Measurements from ENCODE around the gene PAH. TPM values are rescaled to one million over a fixed set of nuclear protein-coding genes. Genes with fewer than 3 reads are reported as not detected.

Gene PAH
- total and polyA plus RNA-seq, 2 of the 4 experiments (the other 2 are of a cell fraction) = not detected

DNA sequence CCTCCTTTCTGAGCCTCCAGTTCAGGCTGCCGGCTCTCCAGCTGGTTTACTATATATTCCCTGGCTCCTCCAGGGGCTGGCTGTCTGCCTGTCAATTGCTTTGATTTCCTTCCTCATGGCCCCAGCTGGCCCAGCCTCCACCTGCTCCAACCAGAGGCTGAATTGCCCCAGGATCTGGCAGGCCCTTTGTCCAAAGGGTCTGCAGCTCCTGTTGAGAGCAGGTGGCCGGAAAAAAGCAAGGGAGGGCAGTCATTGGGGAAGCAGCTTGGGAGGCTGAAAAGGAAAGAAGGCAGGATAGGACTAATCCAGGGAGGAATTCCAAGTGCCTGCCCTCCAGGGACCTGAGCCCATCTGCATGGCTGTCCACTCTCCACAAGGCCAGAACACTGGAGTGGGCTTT is 25.3 kb downstream of the PAH start:
- H3K9me1 ChIP-seq (ENCODE audit: insufficient read depth, low read length) = no peaks in the 10 kb centered on the region
- H2AFZ ChIP-seq (replicated peaks; ENCODE audit: low read length, poor library complexity) = no peak overlapping the region
- H2AK5ac ChIP-seq (ENCODE audit: low read depth, low read length) = no peak overlapping the region
- H3K79me1 ChIP-seq (ENCODE audit: low read depth in 1 of 2, low read length in 2 of 2) = no peaks in the 10 kb centered on the region
- dilution Hi-C loops (cut with HindIII; ENCODE audit: low sequenced_read_pairs, unreplicated experiment) = no loop called here
- intact Hi-C loops (cut with micrococcal nuclease) = no loop called here
- ChIA-PET POLR2A (ENCODE audit: unreplicated experiment) (no interaction called here), CTCF (no interaction called here)
- no peak overlapping the region for H2AK9ac ChIP-seq (replicated peaks; ENCODE audit: low read depth, low read length, poor library complexity)
- peaks cover 13% of the 10 kb centered on the region for H3K9me3 ChIP-seq (ENCODE audit: control insufficient read depth, insufficient read depth, low read length)
- H3K56ac ChIP-seq (ENCODE audit: extremely low read depth, insufficient read depth, low read length) = no peak overlapping the region
- H4K20me1 ChIP-seq (ENCODE audit: insufficient read depth, low read length) = no peaks in the 10 kb centered on the region
- in situ Hi-C loops (cut with MboI; ENCODE audit: low sequenced_read_pairs) = no loop called here
- TF ChIP-seq MAZ (IDR thresholded peaks at IDR 0.05; ENCODE audit: borderline replicate concordance, low read depth, low read length) (no peak), MAFK (IDR thresholded peaks at IDR 0.05; ENCODE audit: low read depth, low read length) (no peak), RCOR1 (IDR thresholded peaks at IDR 0.05; ENCODE audit: insufficient replicate concordance, low read length) (no peak), MXI1 (IDR thresholded peaks at IDR 0.05; ENCODE audit: borderline replicate concordance, low read depth, low read length) (no peak), RAD21 (IDR thresholded peaks at IDR 0.05; ENCODE audit: low read length) (no peak), FOS (IDR thresholded peaks at IDR 0.05; ENCODE audit: low read depth, low read length) (no peak), BHLHE40 (IDR thresholded peaks at IDR 0.05; ENCODE audit: low read depth, low read length) (no peak), NFE2L2 (IDR thresholded peaks at IDR 0.05; ENCODE audit: low read depth, low read length) (no peak), RFX5 (IDR thresholded peaks at IDR 0.05; ENCODE audit: low read depth, low read length) (no peak), SMC3 (IDR thresholded peaks at IDR 0.05; ENCODE audit: low read depth, low read length) (no peak)
- H3K27ac ChIP-seq (ENCODE audit: insufficient read depth, low read length) = no peak overlapping the region
- no peak overlapping the region for H2BK120ac ChIP-seq (ENCODE audit: low read depth, low read length)
- BruUV-seq (replicated peaks) = no TSS peak
- H4K91ac ChIP-seq (ENCODE audit: insufficient read depth, low read depth, low read length) = no peak overlapping the region
- no peaks in the 10 kb centered on the region for H3K36me3 ChIP-seq (ENCODE audit: control insufficient read depth, insufficient read depth, low read length)
- H2BK15ac ChIP-seq (ENCODE audit: low read depth, low read length) = no peak overlapping the region
- WGBS, 2 experiments (ENCODE audit: extremely low coverage in 2 of 2, insufficient read length in 1 of 2) = no CpG with 5 or more reads among the region's 2 CpGs
- ATAC-seq (ENCODE audit: low read depth) (no peak), DNase-seq (no peak)
- no peak overlapping the region for H3K4me2 ChIP-seq (ENCODE audit: low read depth, low read length)
- no peak overlapping the region for H3K4me3 ChIP-seq (ENCODE audit: insufficient read depth, low read depth, low read length)
- H2BK20ac ChIP-seq (ENCODE audit: low read depth, low read length) = no peak overlapping the region
- H3K9ac ChIP-seq (ENCODE audit: low read depth, low read length) = no peak overlapping the region
- H3K18ac ChIP-seq (ENCODE audit: low read depth, low read length) = no peak overlapping the region
- H3K23ac ChIP-seq (ENCODE audit: low read depth, low read length) = no peak overlapping the region
- no peak overlapping the region for H4K8ac ChIP-seq (ENCODE audit: low read depth in 2 of 2, low read length in 2 of 2)
- no peaks in the 10 kb centered on the region for H3K27me3 ChIP-seq (ENCODE audit: control insufficient read depth, insufficient read depth, low read length)
- H2BK5ac ChIP-seq (ENCODE audit: low read depth, low read length, poor library complexity, severe bottlenecking) = no peak overlapping the region
- H3K4me1 ChIP-seq (ENCODE audit: control insufficient read depth, insufficient read depth, low read length) = no peaks in the 10 kb centered on the region
- no peak overlapping the region for H4K5ac ChIP-seq (ENCODE audit: low read depth, low read length)
- H3K14ac ChIP-seq (replicated peaks; ENCODE audit: low read depth, low read length) = no peak overlapping the region
- no peak overlapping the region for H3K4ac ChIP-seq (ENCODE audit: low read depth, low read length)

Measured in IMR-90 (cell line).